ENCODE measurements around the gene CAMTA1.
"Not testable (repeated sequence)": the region's sequence is repeated elsewhere in the genome, so short reads cannot be mapped to it uniquely, and the experiment has no call there.

Gene CAMTA1

GRCh38 chr1:7784492-7785071, 999.3 kb downstream of the CAMTA1 start:
- Histone ChIP-seq H3K27me3 (ENCODE audit: insufficient read depth, low read length) (peaks cover 9% of the 10 kb centered on the region), H3K9me3 (ENCODE audit: insufficient read depth, low read depth, low read length) (peaks cover 1% of the 10 kb centered on the region), H3K4me3 (ENCODE audit: low read length) (peak overlapping the region; percentile 56), H3K27ac (ENCODE audit: low read length) (no peak overlapping the region), H3K36me3 (ENCODE audit: insufficient read depth, low read depth, low read length) (peaks cover 50% of the 10 kb centered on the region), H3K4me1 (ENCODE audit: insufficient read depth, low read length) (no peaks in the 10 kb centered on the region), H3K9ac (ENCODE audit: low read depth, low read length) (no peak overlapping the region)

DNA sequence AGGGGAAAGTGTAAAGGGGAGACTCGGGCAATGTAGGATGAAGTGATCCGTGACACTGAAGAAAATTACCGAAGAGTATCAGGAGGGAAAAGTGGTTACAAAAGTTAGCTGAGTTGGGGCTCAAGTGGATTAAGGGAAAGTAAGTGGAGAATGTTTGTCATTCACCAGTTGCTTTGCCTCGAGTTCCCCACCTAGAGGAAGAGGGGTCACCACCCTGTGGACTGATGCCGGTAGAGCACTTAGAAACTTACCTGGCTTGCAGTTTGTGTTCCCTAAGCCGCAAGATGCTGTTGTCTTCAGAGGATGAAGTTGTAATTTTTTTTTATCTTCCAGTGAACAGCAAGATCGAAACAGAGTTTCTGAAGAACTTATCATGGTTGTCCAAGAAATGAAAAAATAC, 999.9 kb downstream of the CAMTA1 start:
- Histone ChIP-seq H3K4me3 (ENCODE audit: low read length) (peak overlapping the region; percentile 56), H3K27ac (ENCODE audit: low read length) (no peak overlapping the region), H3K27me3 (ENCODE audit: insufficient read depth, low read length) (peaks cover 9% of the 10 kb centered on the region), H3K9ac (ENCODE audit: low read depth, low read length) (no peak overlapping the region), H3K36me3 (ENCODE audit: insufficient read depth, low read depth, low read length) (peaks cover 50% of the 10 kb centered on the region), H3K9me3 (ENCODE audit: insufficient read depth, low read depth, low read length) (peaks cover 6% of the 10 kb centered on the region), H3K4me1 (ENCODE audit: insufficient read depth, low read length) (no peaks in the 10 kb centered on the region)

DNA sequence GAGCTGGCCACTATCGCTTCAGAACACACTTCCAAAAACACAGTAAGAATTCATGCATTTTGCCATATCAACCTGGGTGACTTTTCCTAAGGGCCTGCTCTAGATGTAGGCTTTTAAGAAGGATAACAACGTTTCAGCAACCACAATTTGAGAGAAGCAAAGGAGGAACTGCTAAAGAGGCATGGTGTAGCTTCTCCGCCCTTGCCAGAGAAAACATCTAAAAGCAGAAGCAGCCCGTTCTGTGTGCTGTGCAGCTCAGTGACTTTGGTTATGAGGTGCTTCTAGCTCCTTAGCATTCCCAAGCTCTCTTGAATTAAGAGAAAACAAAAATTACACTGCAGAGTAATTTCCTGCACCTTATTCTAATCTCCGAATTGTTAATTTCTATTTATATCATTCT, 1001.5 kb downstream of the CAMTA1 start:
- H3K9ac ChIP-seq (ENCODE audit: low read depth, low read length): no peak overlapping the region
- peaks cover 22% of the 10 kb centered on the region for H3K9me3 ChIP-seq (ENCODE audit: insufficient read depth, low read depth, low read length)
- no peak overlapping the region for H3K27ac ChIP-seq (ENCODE audit: low read length)
- peaks cover 9% of the 10 kb centered on the region for H3K27me3 ChIP-seq (ENCODE audit: insufficient read depth, low read length)
- no peak overlapping the region for H3K4me3 ChIP-seq (ENCODE audit: low read length)
- H3K4me1 ChIP-seq (ENCODE audit: insufficient read depth, low read length): no peaks in the 10 kb centered on the region
- peaks cover 56% of the 10 kb centered on the region for H3K36me3 ChIP-seq (ENCODE audit: insufficient read depth, low read depth, low read length)

DNA sequence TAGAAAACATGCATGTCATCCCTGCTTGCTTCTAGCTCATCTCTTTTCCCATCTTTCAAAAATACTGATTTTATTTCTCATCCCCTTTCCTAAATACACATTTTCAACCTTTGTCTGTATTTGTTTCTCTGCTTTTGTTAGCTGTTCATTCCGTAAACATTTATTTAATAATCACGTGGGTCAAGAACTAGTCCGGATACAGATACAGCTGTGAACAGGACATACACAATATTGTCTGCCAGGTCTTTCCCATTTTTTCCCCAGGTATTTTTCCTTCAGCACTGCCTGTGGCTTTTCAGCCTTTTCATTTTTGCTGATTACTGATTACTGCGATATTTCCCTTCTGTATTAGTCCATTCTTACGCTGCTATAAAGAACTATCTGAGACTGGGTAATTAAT, 1004.6 kb downstream of the CAMTA1 start:
- Histone ChIP-seq H3K4me1 (ENCODE audit: insufficient read depth, low read length) (no peaks in the 10 kb centered on the region), H3K9me3 (ENCODE audit: insufficient read depth, low read depth, low read length) (peaks cover 22% of the 10 kb centered on the region), H3K27me3 (ENCODE audit: insufficient read depth, low read length) (peaks cover 4% of the 10 kb centered on the region), H3K9ac (ENCODE audit: low read depth, low read length) (no peak overlapping the region), H3K36me3 (ENCODE audit: insufficient read depth, low read depth, low read length) (peaks cover 74% of the 10 kb centered on the region), H3K4me3 (ENCODE audit: low read length) (no peak overlapping the region), H3K27ac (ENCODE audit: low read length) (no peak overlapping the region)

DNA sequence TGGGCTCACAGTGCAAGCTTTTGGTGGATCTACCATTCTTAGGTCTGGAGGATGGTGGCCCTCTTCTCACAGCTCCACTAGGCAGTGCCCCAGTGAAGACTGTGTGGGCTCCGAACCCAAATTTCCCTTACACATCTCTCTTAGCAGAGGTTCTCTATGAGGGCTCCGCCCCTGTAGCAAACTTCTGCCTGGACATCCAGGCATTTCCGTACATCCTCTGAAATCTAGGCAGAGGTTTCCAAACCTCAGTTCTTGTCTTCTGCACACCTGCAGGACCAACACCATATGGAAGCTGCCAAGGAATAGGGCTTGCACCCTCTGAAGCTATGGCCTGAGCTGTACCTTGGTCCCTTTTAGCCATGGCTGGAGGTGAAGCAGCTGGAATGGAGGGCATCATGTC, 1005.8 kb downstream of the CAMTA1 start:
- peaks cover 74% of the 10 kb centered on the region for H3K36me3 ChIP-seq (ENCODE audit: insufficient read depth, low read depth, low read length)
- peaks cover 22% of the 10 kb centered on the region for H3K9me3 ChIP-seq (ENCODE audit: insufficient read depth, low read depth, low read length)
- not testable (repeated sequence) for H3K4me1 ChIP-seq (ENCODE audit: insufficient read depth, low read length); H3K27me3 ChIP-seq (ENCODE audit: insufficient read depth, low read length); H3K4me3 ChIP-seq (ENCODE audit: low read length); H3K27ac ChIP-seq (ENCODE audit: low read length); H3K9ac ChIP-seq (ENCODE audit: low read depth, low read length)

GRCh38 chr1:7795406-7795805, 1010.2 kb downstream of the CAMTA1 start:
- H3K4me3 ChIP-seq (ENCODE audit: low read length): no peak overlapping the region
- H3K9ac ChIP-seq (ENCODE audit: low read depth, low read length): no peak overlapping the region
- H3K27me3 ChIP-seq (ENCODE audit: insufficient read depth, low read length): no peaks in the 10 kb centered on the region
- H3K4me1 ChIP-seq (ENCODE audit: insufficient read depth, low read length): no peaks in the 10 kb centered on the region; the same call in 1 of the 2 replicates
- peaks cover 12% of the 10 kb centered on the region for H3K9me3 ChIP-seq (ENCODE audit: insufficient read depth, low read depth, low read length)
- H3K36me3 ChIP-seq (ENCODE audit: insufficient read depth, low read depth, low read length): peaks cover 44% of the 10 kb centered on the region
- H3K27ac ChIP-seq (ENCODE audit: low read length): no peak overlapping the region

GRCh38 chr1:7805460-7805859, 1020.2 kb downstream of the CAMTA1 start:
- Histone ChIP-seq H3K4me3 (ENCODE audit: low read length) (no peak overlapping the region), H3K9me3 (ENCODE audit: insufficient read depth, low read depth, low read length) (no peaks in the 10 kb centered on the region), H3K9ac (ENCODE audit: low read depth, low read length) (no peak overlapping the region), H3K27ac (ENCODE audit: low read length) (no peak overlapping the region), H3K27me3 (ENCODE audit: insufficient read depth, low read length) (no peaks in the 10 kb centered on the region), H3K36me3 (ENCODE audit: insufficient read depth, low read depth, low read length) (peaks cover 42% of the 10 kb centered on the region), H3K4me1 (ENCODE audit: insufficient read depth, low read length) (no peaks in the 10 kb centered on the region; the same call in 1 of the 2 replicates)

- H3K4me1 ChIP-seq (ENCODE audit: insufficient read depth, low read length): no peaks in the 10 kb centered on the region
- no peak overlapping the region for H3K4me3 ChIP-seq (ENCODE audit: low read length)
- peaks cover 46% of the 10 kb centered on the region for H3K36me3 ChIP-seq (ENCODE audit: insufficient read depth, low read depth, low read length)
- H3K27ac ChIP-seq (ENCODE audit: low read length): no peak overlapping the region
- H3K9me3 ChIP-seq (ENCODE audit: insufficient read depth, low read depth, low read length): peaks cover 8% of the 10 kb centered on the region
- no peak overlapping the region for H3K9ac ChIP-seq (ENCODE audit: low read depth, low read length)
- H3K27me3 ChIP-seq (ENCODE audit: insufficient read depth, low read length): no peaks in the 10 kb centered on the region
These were observed 1023.1 kb downstream of the CAMTA1 start for GRCh38 chr1:7808253-7808844.

- H3K36me3 ChIP-seq (ENCODE audit: insufficient read depth, low read depth, low read length): peaks cover 44% of the 10 kb centered on the region
- H3K4me3 ChIP-seq (ENCODE audit: low read length): no peak overlapping the region
- no peak overlapping the region for H3K27ac ChIP-seq (ENCODE audit: low read length)
- no peaks in the 10 kb centered on the region for H3K4me1 ChIP-seq (ENCODE audit: insufficient read depth, low read length)
- H3K9me3 ChIP-seq (ENCODE audit: insufficient read depth, low read depth, low read length): peaks cover 18% of the 10 kb centered on the region
- H3K9ac ChIP-seq (ENCODE audit: low read depth, low read length): no peak overlapping the region
- H3K27me3 ChIP-seq (ENCODE audit: insufficient read depth, low read length): no peaks in the 10 kb centered on the region
These were observed 1024.5 kb downstream of the CAMTA1 start for GRCh38 chr1:7809742-7810141.

- no peaks in the 10 kb centered on the region for H3K27me3 ChIP-seq (ENCODE audit: insufficient read depth, low read length)
- peaks cover 44% of the 10 kb centered on the region for H3K36me3 ChIP-seq (ENCODE audit: insufficient read depth, low read depth, low read length)
- H3K27ac ChIP-seq (ENCODE audit: low read length): no peak overlapping the region
- H3K9me3 ChIP-seq (ENCODE audit: insufficient read depth, low read depth, low read length): peaks cover 18% of the 10 kb centered on the region
- no peaks in the 10 kb centered on the region for H3K4me1 ChIP-seq (ENCODE audit: insufficient read depth, low read length)
- no peak overlapping the region for H3K9ac ChIP-seq (ENCODE audit: low read depth, low read length)
- no peak overlapping the region for H3K4me3 ChIP-seq (ENCODE audit: low read length)
These were observed 1025.1 kb downstream of the CAMTA1 start for GRCh38 chr1:7810395-7810794.

- Histone ChIP-seq H3K4me1 (ENCODE audit: insufficient read depth, low read length) (no peaks in the 10 kb centered on the region), H3K9me3 (ENCODE audit: insufficient read depth, low read depth, low read length) (peaks cover 18% of the 10 kb centered on the region), H3K4me3 (ENCODE audit: low read length) (no peak overlapping the region), H3K27me3 (ENCODE audit: insufficient read depth, low read length) (no peaks in the 10 kb centered on the region), H3K27ac (ENCODE audit: low read length) (no peak overlapping the region), H3K9ac (ENCODE audit: low read depth, low read length) (no peak overlapping the region), H3K36me3 (ENCODE audit: insufficient read depth, low read depth, low read length) (peaks cover 44% of the 10 kb centered on the region)
These were observed 1026.2 kb downstream of the CAMTA1 start for GRCh38 chr1:7811476-7811875.

- Histone ChIP-seq H3K4me3 (ENCODE audit: low read length) (no peak overlapping the region), H3K36me3 (ENCODE audit: insufficient read depth, low read depth, low read length) (peaks cover 39% of the 10 kb centered on the region), H3K27ac (ENCODE audit: low read length) (no peak overlapping the region), H3K9me3 (ENCODE audit: insufficient read depth, low read depth, low read length) (peaks cover 18% of the 10 kb centered on the region), H3K9ac (ENCODE audit: low read depth, low read length) (no peak overlapping the region), H3K27me3 (ENCODE audit: insufficient read depth, low read length) (no peaks in the 10 kb centered on the region), H3K4me1 (ENCODE audit: insufficient read depth, low read length) (no peaks in the 10 kb centered on the region)
These were observed 1028.6 kb downstream of the CAMTA1 start for GRCh38 chr1:7813677-7814373.
